Caco-2 (cell line): Measurements from ENCODE around the gene RABL6. TPM values are rescaled to one million over a fixed set of nuclear protein-coding genes. Genes with fewer than 3 reads are reported as not detected.
"Not testable (repeated sequence)": the region's sequence is repeated elsewhere in the genome, so short reads cannot be mapped to it uniquely, and the experiment has no call there.

Source experiments
- BruUV-seq: library from RNA; stranded (reverse); fragments of 400-500 nt; replicated peaks from 2 replicates; lab custom pipeline; 2021; lab: Mats Ljungman, UMichigan
- CTCF ChIA-PET: fragments of 300-600 bp; sonication (Branson Sonifier 250); formaldehyde crosslinking; loops from one replicate; lab custom pipeline; 2022; ENCODE audit warnings: antibody characterized with exemption; lab: Charles Lee
- POLR2A ChIA-PET: fragments of 300-600 bp; sonication (Branson Sonifier 250); formaldehyde crosslinking; loops from one replicate; lab custom pipeline; 2022; ENCODE audit warnings: antibody characterized with exemption; lab: Charles Lee
- DNase-seq, 2 experiments: peaks; one replicate each; pipeline versions ENCODE4 v3.0.0 to v3.0.0-alpha.2; 2020 to 2022
- H3K27me3 ChIP-seq: replicated peaks from 2 replicates; pipeline ENCODE4 v1.6.0; 2011; ENCODE audit warnings: low read length; ENCODE audit not compliant: control insufficient read depth, insufficient read depth
- H3K36me3 ChIP-seq: 2 replicates; pipeline ENCODE4 v1.5.1; 2011; ENCODE audit warnings: low read length; ENCODE audit not compliant: control insufficient read depth, insufficient read depth
- H3K4me1 ChIP-seq: fragments of 250-450 bp; sonication (Bioruptor Pico); 2 replicates; pipeline ENCODE4 v1.5.1; 2020; ENCODE audit warnings: mild to moderate bottlenecking
- H3K4me3 ChIP-seq: 2 replicates; pipeline ENCODE4 v1.5.1; 2011; ENCODE audit warnings: low read depth, mild to moderate bottlenecking, control low read depth, low read length
- H3K9me3 ChIP-seq: fragments of 250-450 bp; sonication (Bioruptor Pico); 2 replicates; pipeline ENCODE4 v1.5.1; 2020; ENCODE audit warnings: mild to moderate bottlenecking, moderate library complexity
- H3K27ac Mint-ChIP-seq: one replicate; pipeline ENCODE4 v1.8.0; 2022; ENCODE audit warnings: mixed read lengths; ENCODE audit not compliant: unreplicated experiment
- H3K27me3 Mint-ChIP-seq: one replicate; pipeline ENCODE4 v1.8.0; 2022; ENCODE audit warnings: mixed read lengths; ENCODE audit not compliant: insufficient read depth, unreplicated experiment
- H3K36me3 Mint-ChIP-seq: one replicate; pipeline ENCODE4 v1.8.0; 2022; ENCODE audit warnings: mild to moderate bottlenecking, mixed read lengths; ENCODE audit not compliant: insufficient read depth, unreplicated experiment
- H3K4me1 Mint-ChIP-seq: one replicate; pipeline ENCODE4 v1.8.0; 2022; ENCODE audit warnings: low read depth, mixed read lengths; ENCODE audit not compliant: unreplicated experiment
- H3K4me3 Mint-ChIP-seq: one replicate; pipeline ENCODE4 v1.8.0; 2022; ENCODE audit warnings: mild to moderate bottlenecking, moderate library complexity, mixed read lengths; ENCODE audit not compliant: unreplicated experiment
- H3K9me3 Mint-ChIP-seq: one replicate; pipeline ENCODE4 v1.8.0; 2022; ENCODE audit warnings: mixed read lengths; ENCODE audit not compliant: unreplicated experiment
- intact Hi-C: fragments of 100-400 bp; cut with micrococcal nuclease; formaldehyde crosslinking; loops from one replicate; pipeline ENCODE4 v1.10.0; 2022; ENCODE audit not compliant: unreplicated experiment
- total RNA-seq: library from RNA; stranded (reverse); gene quantifications from 2 replicates; pipeline ENCODE4 v1.2.3, GENCODE V29; 2022
- TF ChIP-seq, protein P1 (sequence below), 2 experiments: fragments of 200-600 bp in 1 of 2; IDR thresholded peaks; 1 replicate in 1 of 2; 2 replicates in 1 of 2; pipeline versions ENCODE4 v1.5.1 to v1.8.0; 2011 to 2022; ENCODE audit warnings: antibody characterized with exemption in 1 of 2, control low read depth in 1 of 2, inconsistent platforms in 1 of 2, low read depth in 1 of 2, low read length in 1 of 2, mild to moderate bottlenecking in 1 of 2, moderate library complexity in 1 of 2; ENCODE audit not compliant: insufficient read depth in 1 of 2, severe bottlenecking in 1 of 2, unreplicated experiment in 1 of 2

The RABL6 gene
- total RNA-seq, 1 experiment from 2014 or later = 138 TPM

- peak overlapping the region; percentile 77 for H3K4me3 Mint-ChIP-seq
- H3K27me3 Mint-ChIP-seq = no peaks in the 10 kb centered on the region
- TF ChIP-seq, protein P1, sequence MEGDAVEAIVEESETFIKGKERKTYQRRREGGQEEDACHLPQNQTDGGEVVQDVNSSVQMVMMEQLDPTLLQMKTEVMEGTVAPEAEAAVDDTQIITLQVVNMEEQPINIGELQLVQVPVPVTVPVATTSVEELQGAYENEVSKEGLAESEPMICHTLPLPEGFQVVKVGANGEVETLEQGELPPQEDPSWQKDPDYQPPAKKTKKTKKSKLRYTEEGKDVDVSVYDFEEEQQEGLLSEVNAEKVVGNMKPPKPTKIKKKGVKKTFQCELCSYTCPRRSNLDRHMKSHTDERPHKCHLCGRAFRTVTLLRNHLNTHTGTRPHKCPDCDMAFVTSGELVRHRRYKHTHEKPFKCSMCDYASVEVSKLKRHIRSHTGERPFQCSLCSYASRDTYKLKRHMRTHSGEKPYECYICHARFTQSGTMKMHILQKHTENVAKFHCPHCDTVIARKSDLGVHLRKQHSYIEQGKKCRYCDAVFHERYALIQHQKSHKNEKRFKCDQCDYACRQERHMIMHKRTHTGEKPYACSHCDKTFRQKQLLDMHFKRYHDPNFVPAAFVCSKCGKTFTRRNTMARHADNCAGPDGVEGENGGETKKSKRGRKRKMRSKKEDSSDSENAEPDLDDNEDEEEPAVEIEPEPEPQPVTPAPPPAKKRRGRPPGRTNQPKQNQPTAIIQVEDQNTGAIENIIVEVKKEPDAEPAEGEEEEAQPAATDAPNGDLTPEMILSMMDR (IDR thresholded peaks at IDR 0.05; ENCODE audit: insufficient read depth in 1 of 2, low read depth in 1 of 2, low read length in 1 of 2, severe bottlenecking in 1 of 2, unreplicated experiment in 1 of 2) = no peak
- peaks cover 3% of the 10 kb centered on the region; the same call in 1 of the 2 replicates for H3K4me1 ChIP-seq
- intact Hi-C loops = loop anchor here (1.0 kb wide), 1 partner anchor 16 kb away; the partner anchor contains the start of gene PHPT1
- no peaks in the 10 kb centered on the region for H3K4me1 Mint-ChIP-seq
- H3K27me3 ChIP-seq = no peaks in the 10 kb centered on the region
- peak overlapping the region; percentile 60 for H3K4me3 ChIP-seq
- peaks cover 62% of the 10 kb centered on the region for H3K36me3 Mint-ChIP-seq
- H3K27ac Mint-ChIP-seq = peak overlapping the region; percentile 76
- peaks cover 1% of the 10 kb centered on the region; the same call in 1 of the 2 replicates for H3K36me3 ChIP-seq
- peak in 1 of 2 experiments; percentile 58 for DNase-seq
- ChIA-PET CTCF (interaction anchor here (1.0 kb wide), 1 partner anchor 23 kb away, joined by 4 read pairs; the partner anchor contains the start of gene AJM1), POLR2A (interaction anchor here (0.8 to 1.0 kb wide), 2 partner anchors 16 to 88 kb away, joined by 3 to 5 read pairs; no protein-coding TSS in a partner anchor)
- peaks cover 5% of the 10 kb centered on the region for H3K9me3 ChIP-seq
- no peaks in the 10 kb centered on the region for H3K9me3 Mint-ChIP-seq
- no TSS peak for BruUV-seq
These were observed 58.0 kb downstream of the RABL6 start for GRCh38 chr9:136865768-136866103.

- H3K27me3 Mint-ChIP-seq, H3K4me1 ChIP-seq, DNase-seq, CTCF ChIA-PET, H3K9me3 Mint-ChIP-seq, H3K27ac Mint-ChIP-seq, BruUV-seq, H3K4me1 Mint-ChIP-seq, H3K27me3 ChIP-seq, POLR2A ChIA-PET, H3K36me3 ChIP-seq: not testable (repeated sequence)
- Histone ChIP-seq H3K9me3 (peaks cover 14% of the 10 kb centered on the region), H3K4me3 (peak overlapping the region; percentile 60)
- intact Hi-C loops = loop anchor here (1.0 kb wide), 1 partner anchor 18 kb away; the partner anchor contains the start of gene PHPT1
- Mint-ChIP-seq H3K36me3 (peaks cover 51% of the 10 kb centered on the region), H3K4me3 (peak overlapping the region; percentile 77)
These were observed 59.2 kb downstream of the RABL6 start for GRCh38 chr9:136866898-136867421.

GRCh38 chr9:136867480-136867879, 59.7 kb downstream of the RABL6 start:
- peaks cover 3% of the 10 kb centered on the region; the same call in 1 of the 2 replicates for H3K4me1 ChIP-seq
- POLR2A ChIA-PET = no interaction called here
- TF ChIP-seq, protein P1 (IDR thresholded peaks at IDR 0.05; ENCODE audit: insufficient read depth in 1 of 2, low read depth in 1 of 2, low read length in 1 of 2, severe bottlenecking in 1 of 2, unreplicated experiment in 1 of 2) = no peak
- Mint-ChIP-seq H3K4me1 (no peaks in the 10 kb centered on the region), H3K27me3 (no peaks in the 10 kb centered on the region), H3K9me3 (peaks cover 7% of the 10 kb centered on the region), H3K36me3 (peaks cover 46% of the 10 kb centered on the region), H3K27ac (no peak overlapping the region), H3K4me3 (no peak overlapping the region)
- CTCF ChIA-PET = no interaction called here
- DNase-seq = no peak
- BruUV-seq = no TSS peak
- H3K36me3 ChIP-seq = no peaks in the 10 kb centered on the region; the same call in 1 of the 2 replicates
- no peaks in the 10 kb centered on the region for H3K27me3 ChIP-seq
- intact Hi-C loops = no loop called here
- peaks cover 15% of the 10 kb centered on the region for H3K9me3 ChIP-seq
- H3K4me3 ChIP-seq = no peak overlapping the region
